Left ventricle myocardium inferior (tissue), 1 donor: ENCODE data around the gene SHD. TPM values are rescaled to one million over a fixed set of nuclear protein-coding genes. Genes with fewer than 3 reads are reported as not detected.

ENCODE experiments used
- DNase-seq: peaks from one replicate; pipeline ENCODE4 v3.0.0-alpha.2; 2020
- H3K27ac ChIP-seq: fragments of 200-600 bp; replicated peaks from 2 replicates; pipeline ENCODE4 v1.8.0; 2021
- H3K27me3 ChIP-seq: fragments of 200-600 bp; 2 replicates; pipeline ENCODE4 v1.8.0; 2021; ENCODE audit warnings: low read depth
- H3K36me3 ChIP-seq: fragments of 200-600 bp; 2 replicates; pipeline ENCODE4 v1.8.0; 2021
- H3K4me1 ChIP-seq: fragments of 200-600 bp; 2 replicates; pipeline ENCODE4 v1.8.0; 2021
- H3K4me3 ChIP-seq: fragments of 200-600 bp; 2 replicates; pipeline ENCODE4 v1.8.0; 2021; ENCODE audit warnings: mild to moderate bottlenecking, moderate library complexity
- H3K9me3 ChIP-seq: fragments of 200-600 bp; replicated peaks from 2 replicates; pipeline ENCODE4 v1.8.0; 2021
- intact Hi-C: fragments of 100-400 bp; cut with micrococcal nuclease; formaldehyde crosslinking; loops from one replicate; pipeline ENCODE4 v1.11.0; 2022
- total RNA-seq: library from RNA; stranded (reverse); fragmentation: NEBNext Ultra II Directional; extraction: Animal tissue kit (Norgen Biotek cat#: 25700); gene quantifications from one replicate; pipeline ENCODE4 v1.2.1, GENCODE V29; 2021
- TF ChIP-seq, protein P1 (sequence below): fragments of 200-600 bp; IDR thresholded peaks from 2 replicates; pipeline ENCODE4 v1.8.0; 2021; ENCODE audit warnings: antibody characterized with exemption, mild to moderate bottlenecking, borderline replicate concordance
- donor health status: DM: no; HTN: yes; CAD: no; lungs with severe emphysema.

The SHD gene
- total RNA-seq, 1 donor from 2014 or later: 0.16 TPM

DNA sequence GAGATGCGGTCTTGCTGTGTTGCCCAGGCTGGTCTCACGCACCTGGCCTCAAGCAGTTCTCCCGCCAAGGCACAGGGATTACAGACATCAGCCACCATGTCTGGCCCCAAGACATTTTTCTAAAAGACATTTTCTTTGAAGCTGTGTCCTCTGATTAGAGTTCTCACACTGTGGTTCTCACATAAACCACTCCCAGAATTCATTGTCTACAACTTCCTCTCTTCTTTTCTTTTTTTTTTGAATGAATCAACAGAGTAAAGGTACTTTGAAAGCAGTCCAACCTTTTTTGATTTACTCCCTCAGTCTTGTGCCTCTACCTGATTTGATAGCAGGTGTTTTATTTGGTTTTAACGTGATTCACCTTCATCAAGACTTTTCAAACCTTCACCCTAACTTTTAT, 14.3 kb upstream of the SHD start:
- Histone ChIP-seq H3K27ac (no peak overlapping the region), H3K9me3 (no peaks in the 10 kb centered on the region), H3K4me3 (no peak overlapping the region), H3K4me1 (no peaks in the 10 kb centered on the region), H3K27me3 (no peaks in the 10 kb centered on the region), H3K36me3 (peaks cover 92% of the 10 kb centered on the region)
- DNase-seq: no peak
- intact Hi-C loops: no loop called here
- TF ChIP-seq, protein P1, sequence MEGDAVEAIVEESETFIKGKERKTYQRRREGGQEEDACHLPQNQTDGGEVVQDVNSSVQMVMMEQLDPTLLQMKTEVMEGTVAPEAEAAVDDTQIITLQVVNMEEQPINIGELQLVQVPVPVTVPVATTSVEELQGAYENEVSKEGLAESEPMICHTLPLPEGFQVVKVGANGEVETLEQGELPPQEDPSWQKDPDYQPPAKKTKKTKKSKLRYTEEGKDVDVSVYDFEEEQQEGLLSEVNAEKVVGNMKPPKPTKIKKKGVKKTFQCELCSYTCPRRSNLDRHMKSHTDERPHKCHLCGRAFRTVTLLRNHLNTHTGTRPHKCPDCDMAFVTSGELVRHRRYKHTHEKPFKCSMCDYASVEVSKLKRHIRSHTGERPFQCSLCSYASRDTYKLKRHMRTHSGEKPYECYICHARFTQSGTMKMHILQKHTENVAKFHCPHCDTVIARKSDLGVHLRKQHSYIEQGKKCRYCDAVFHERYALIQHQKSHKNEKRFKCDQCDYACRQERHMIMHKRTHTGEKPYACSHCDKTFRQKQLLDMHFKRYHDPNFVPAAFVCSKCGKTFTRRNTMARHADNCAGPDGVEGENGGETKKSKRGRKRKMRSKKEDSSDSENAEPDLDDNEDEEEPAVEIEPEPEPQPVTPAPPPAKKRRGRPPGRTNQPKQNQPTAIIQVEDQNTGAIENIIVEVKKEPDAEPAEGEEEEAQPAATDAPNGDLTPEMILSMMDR: no peak

DNA sequence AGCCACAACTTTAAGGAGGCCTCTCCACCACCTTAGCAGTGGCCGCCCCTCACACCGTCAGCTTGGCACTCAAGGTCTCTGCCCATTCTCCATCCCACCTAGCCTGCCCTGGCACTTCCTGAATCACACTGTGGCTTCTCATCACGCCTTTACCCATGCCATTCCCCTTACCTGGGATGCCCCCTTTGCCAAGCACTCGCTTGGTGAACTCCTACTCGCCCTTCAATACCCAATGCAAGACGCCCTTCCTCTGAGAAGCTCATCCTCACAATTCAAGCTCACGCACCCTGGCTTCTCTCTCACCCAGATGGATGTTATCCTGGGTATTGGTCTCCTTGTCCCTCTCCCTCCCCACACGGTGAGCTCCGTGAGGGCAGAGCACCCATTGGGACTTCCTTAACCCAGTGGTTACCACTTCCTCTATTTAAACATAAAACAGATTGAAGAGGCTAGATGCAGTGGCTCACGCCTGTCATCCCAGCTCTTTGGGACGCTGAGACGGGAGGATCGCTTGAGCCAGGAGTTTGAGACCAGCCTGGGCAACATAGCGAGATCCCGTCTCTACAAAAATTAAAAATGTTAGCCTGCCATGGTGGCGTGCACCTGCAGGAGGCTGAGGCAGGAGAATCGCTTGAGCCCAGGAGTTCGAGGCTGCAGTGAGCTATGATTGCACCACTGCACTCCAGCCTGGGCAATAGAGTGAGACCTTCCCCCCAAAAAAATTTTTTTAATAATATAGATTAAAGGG, 12.6 kb upstream of the SHD start:
- TF ChIP-seq, protein P1: no peak
- H3K9me3 ChIP-seq: no peaks in the 10 kb centered on the region
- no peak for DNase-seq
- H3K27ac ChIP-seq: no peak overlapping the region
- H3K4me3 ChIP-seq: no peak overlapping the region
- no peaks in the 10 kb centered on the region for H3K4me1 ChIP-seq
- H3K27me3 ChIP-seq: no peaks in the 10 kb centered on the region
- intact Hi-C loops: no loop called here
- peaks cover 93% of the 10 kb centered on the region for H3K36me3 ChIP-seq

DNA sequence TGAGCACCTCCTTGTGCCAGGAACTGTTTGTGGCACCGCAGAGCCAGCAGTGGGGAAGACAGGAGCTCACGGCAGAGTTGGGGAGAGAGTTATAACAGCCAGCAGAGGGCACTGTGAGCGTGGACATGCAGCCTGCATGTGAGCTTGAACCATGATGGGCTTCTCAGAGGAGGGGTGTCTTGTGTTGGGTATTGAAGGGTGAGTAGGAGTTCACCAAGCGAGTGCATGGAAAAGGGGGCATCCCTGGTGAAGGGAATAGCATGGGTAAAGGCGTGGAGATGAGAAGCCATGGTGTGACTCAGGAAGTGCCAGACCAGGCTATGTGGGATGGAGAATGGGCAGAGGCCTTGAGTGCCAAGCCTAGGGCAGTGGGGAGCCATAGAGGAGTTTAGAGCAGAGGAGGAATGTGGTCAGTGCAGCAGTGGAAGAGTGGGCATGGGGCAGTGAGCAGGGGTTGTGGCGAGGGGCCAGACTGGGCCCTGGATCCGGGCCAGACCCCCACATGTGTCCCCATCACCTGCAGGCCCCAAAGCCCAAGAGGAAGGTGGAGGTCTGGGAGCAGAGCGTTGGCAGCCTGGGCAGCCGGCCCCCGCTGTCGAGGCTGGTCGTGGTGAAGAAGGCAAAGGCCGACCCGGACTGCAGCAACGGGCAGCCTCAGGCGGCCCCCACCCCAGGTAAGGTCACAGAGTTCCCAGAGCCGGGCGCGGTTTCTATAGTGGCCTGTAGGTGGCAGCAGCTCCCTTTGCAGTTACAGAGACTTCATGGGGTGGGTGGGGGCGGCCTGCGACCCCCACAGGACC, 11.8 kb upstream of the SHD start:
- DNase-seq: peak; percentile 42
- H3K9me3 ChIP-seq: peaks cover 8% of the 10 kb centered on the region
- H3K4me3 ChIP-seq: no peak overlapping the region
- H3K4me1 ChIP-seq: no peaks in the 10 kb centered on the region
- TF ChIP-seq, protein P1: peak; percentile 90
- H3K27ac ChIP-seq: no peak overlapping the region
- H3K36me3 ChIP-seq: peaks cover 93% of the 10 kb centered on the region
- no peaks in the 10 kb centered on the region for H3K27me3 ChIP-seq
- intact Hi-C loops: no loop called here

DNA sequence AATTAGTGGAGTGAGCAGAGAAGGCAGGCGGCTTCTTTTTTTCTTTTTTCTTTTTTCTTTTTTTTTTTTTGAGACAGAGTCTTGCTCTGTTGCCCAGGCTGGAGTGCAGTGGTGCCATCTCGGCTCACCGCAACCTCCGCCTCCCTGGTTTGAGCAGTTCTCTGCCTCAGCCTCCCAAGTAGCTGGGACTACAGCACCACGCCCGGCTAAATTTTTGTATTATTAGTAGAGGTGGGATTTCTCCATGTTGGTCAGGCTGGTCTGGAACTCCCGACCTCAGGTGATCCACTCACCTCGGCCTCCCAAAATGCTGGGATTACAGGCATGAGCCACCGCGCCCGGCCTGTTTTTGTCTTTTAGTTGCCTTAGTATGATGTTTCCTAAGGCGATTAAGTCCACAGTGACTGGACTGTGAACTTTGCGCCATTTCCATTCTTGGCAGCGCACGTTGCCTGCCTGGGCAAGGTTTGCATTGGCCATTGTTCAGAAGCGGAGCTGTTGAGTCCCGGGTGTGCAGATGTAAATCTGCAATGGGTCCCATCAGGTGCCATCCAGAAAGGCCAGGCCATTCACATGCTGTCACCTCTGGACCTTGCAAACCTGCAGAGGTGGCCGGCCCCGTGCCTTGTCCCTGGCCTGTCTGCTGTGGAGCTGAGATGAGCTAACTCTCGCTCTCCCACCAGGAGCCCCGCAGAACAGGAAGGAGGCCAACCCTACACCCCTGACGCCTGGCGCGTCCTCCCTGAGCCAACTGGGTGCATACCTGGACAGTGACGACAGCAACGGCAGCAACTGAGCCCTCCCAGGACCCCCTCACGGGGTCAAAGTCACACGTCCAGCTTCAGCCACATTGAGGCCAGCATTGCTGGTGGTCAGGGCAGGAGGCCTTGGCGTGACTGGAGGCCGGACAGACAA, 10.9 kb upstream of the SHD start:
- no peak overlapping the region for H3K4me3 ChIP-seq
- TF ChIP-seq, protein P1: peak; percentile 27
- H3K27me3 ChIP-seq: no peaks in the 10 kb centered on the region
- no peaks in the 10 kb centered on the region for H3K4me1 ChIP-seq
- H3K36me3 ChIP-seq: peaks cover 89% of the 10 kb centered on the region
- DNase-seq: no peak
- intact Hi-C loops: no loop called here
- H3K27ac ChIP-seq: no peak overlapping the region
- peaks cover 9% of the 10 kb centered on the region for H3K9me3 ChIP-seq

DNA sequence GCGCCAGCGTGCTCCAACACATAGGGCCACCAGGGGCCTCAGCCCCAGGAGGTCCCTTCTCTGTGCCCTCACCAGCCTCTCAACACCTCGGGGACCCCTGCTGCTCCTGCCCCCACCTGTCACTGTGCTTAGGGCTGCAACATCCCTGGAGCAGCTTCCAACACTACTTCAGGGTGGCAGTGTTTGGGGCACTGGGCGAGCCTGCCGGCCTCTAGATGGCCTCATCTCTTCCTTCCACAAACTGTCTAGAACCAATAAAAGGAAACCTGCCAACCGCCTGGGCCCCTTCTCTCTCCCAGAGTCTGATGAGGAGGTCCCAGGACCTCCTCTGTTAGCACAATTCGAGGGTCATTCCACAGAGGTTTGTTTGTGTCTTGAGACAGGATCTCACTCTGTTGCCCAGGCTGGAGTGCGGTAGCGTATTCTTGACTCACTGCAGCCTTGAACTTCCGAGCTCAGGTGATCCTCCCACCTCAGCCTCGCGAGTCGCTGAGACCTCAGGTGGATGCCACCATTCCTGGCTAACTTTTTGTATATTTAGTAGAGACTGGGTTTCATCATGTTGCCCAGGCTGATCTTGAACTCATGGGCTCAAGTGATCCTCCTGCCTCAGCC, 10.1 kb upstream of the SHD start:
- TF ChIP-seq, protein P1: no peak
- intact Hi-C loops: no loop called here
- H3K9me3 ChIP-seq: peaks cover 9% of the 10 kb centered on the region
- DNase-seq: no peak
- no peaks in the 10 kb centered on the region for H3K4me1 ChIP-seq
- peaks cover 82% of the 10 kb centered on the region for H3K36me3 ChIP-seq
- no peak overlapping the region for H3K4me3 ChIP-seq
- H3K27ac ChIP-seq: no peak overlapping the region
- H3K27me3 ChIP-seq: no peaks in the 10 kb centered on the region
